Measurements from ENCODE around the gene MEF2C.

DNA sequence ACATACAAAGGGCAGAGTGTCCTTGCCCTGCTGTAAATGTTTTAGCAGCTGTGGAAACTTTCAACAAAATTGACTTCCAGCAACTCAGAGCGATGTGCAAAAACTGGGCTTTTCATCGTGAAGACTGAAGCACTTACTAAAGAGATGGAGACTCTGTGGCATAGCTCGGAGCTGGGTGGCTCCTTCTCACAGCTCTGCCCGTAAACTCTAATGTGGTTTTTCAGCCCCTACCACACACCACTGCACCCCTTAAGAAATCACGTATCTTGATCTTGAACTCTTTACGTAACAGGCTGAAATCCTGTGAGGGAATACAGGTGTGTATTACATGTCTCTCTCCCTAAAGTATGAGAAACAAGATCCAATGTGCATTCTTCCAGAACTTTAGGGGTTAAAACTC lies 124.4 kb downstream of the MEF2C start:
- TF ChIP-seq, protein P1, sequence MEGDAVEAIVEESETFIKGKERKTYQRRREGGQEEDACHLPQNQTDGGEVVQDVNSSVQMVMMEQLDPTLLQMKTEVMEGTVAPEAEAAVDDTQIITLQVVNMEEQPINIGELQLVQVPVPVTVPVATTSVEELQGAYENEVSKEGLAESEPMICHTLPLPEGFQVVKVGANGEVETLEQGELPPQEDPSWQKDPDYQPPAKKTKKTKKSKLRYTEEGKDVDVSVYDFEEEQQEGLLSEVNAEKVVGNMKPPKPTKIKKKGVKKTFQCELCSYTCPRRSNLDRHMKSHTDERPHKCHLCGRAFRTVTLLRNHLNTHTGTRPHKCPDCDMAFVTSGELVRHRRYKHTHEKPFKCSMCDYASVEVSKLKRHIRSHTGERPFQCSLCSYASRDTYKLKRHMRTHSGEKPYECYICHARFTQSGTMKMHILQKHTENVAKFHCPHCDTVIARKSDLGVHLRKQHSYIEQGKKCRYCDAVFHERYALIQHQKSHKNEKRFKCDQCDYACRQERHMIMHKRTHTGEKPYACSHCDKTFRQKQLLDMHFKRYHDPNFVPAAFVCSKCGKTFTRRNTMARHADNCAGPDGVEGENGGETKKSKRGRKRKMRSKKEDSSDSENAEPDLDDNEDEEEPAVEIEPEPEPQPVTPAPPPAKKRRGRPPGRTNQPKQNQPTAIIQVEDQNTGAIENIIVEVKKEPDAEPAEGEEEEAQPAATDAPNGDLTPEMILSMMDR (IDR thresholded peaks at IDR 0.05), result no peak
- no peak for TF ChIP-seq POLR2AphosphoS5 (IDR thresholded peaks at IDR 0.05)
- TF ChIP-seq POLR2A (IDR thresholded peaks at IDR 0.05), result no peak

Measured in sigmoid colon (tissue), 4 donors.